ENCODE measurements around the gene TPBGL. TPM values are rescaled to one million over a fixed set of nuclear protein-coding genes. Genes with fewer than 3 reads are reported as not detected.

The TPBGL gene
- total and polyA plus RNA-seq, 10 donors = 0.10 to 0.59 (median 0.16) TPM; not detected in 3

GRCh38 chr11:75254326-75254725 lies 13.8 kb downstream of the TPBGL start:
- no peaks in the 10 kb centered on the region for H3K4me1 ChIP-seq
- no peaks in the 10 kb centered on the region for H3K36me3 ChIP-seq
- H3K27ac ChIP-seq = no peak overlapping the region
- peaks cover 0 to 11% (median 0%) of the 10 kb centered on the region in 7 donors for H3K27me3 ChIP-seq (replicated peaks in 1 of 7)
- peaks cover 0 to 12% (median 7%) of the 10 kb centered on the region in 8 donors for H3K9me3 ChIP-seq
- TF ChIP-seq POLR2AphosphoS5 (IDR thresholded peaks at IDR 0.05) (no peak), POLR2A (IDR thresholded peaks at IDR 0.05) (no peak), CTCF (IDR thresholded peaks at IDR 0.05 in 8 of 11, conservative IDR thresholded peaks at IDR 0.05 in 3 of 11) (no peak)
- DNase-seq = no peak
- intact Hi-C loops (cut with DNase I; ENCODE audit: low total_unique reads) = loop anchor here (5.0 kb wide), 1 partner anchor 232 kb away; no protein-coding TSS in a partner anchor
- no peak overlapping the region for H3K4me3 ChIP-seq

GRCh38 chr11:75260396-75261170 lies 20.0 kb downstream of the TPBGL start:
- peaks cover 19 to 60% (median 47%) of the 10 kb centered on the region in 6 donors for H3K4me1 ChIP-seq
- peak; percentile 61 for DNase-seq
- no peaks in the 10 kb centered on the region for H3K9me3 ChIP-seq
- H3K27me3 ChIP-seq (replicated peaks in 1 of 7) = no peaks in the 10 kb centered on the region
- peaks cover 0 to 11% (median 0%) of the 10 kb centered on the region in 6 donors for H3K36me3 ChIP-seq
- TF ChIP-seq POLR2A (IDR thresholded peaks at IDR 0.05) (no peak), CTCF (IDR thresholded peaks at IDR 0.05 in 8 of 11, conservative IDR thresholded peaks at IDR 0.05 in 3 of 11) (no peak), POLR2AphosphoS5 (IDR thresholded peaks at IDR 0.05) (peak in 1 of 3 donors; percentile 44)
- intact Hi-C loops (cut with DNase I; ENCODE audit: low total_unique reads) = no loop called here
- 48 to 73% (median 66%) methylated on average over 10 of the region's 10 CpGs for WGBS, 5 donors
- H3K4me3 ChIP-seq = peak overlapping the region in 1 of 8 donors; percentile 33
- peak overlapping the region in 3 of 8 donors; percentile 43 to 84 (median 55) for H3K27ac ChIP-seq

GRCh38 chr11:75261902-75262361 lies 21.4 kb downstream of the TPBGL start:
- H3K4me1 ChIP-seq = peaks cover 19 to 73% (median 49%) of the 10 kb centered on the region in 6 donors
- TF ChIP-seq POLR2AphosphoS5 (IDR thresholded peaks at IDR 0.05) (peak; percentile 31 to 49 (median 49)), POLR2A (IDR thresholded peaks at IDR 0.05) (no peak), CTCF (IDR thresholded peaks at IDR 0.05 in 8 of 11, conservative IDR thresholded peaks at IDR 0.05 in 3 of 11) (no peak)
- peak; percentile 59 for DNase-seq
- intact Hi-C loops (cut with DNase I; ENCODE audit: low total_unique reads) = no loop called here
- H3K4me3 ChIP-seq = peak overlapping the region in 1 of 8 donors; percentile 33
- WGBS, 5 donors = 72 to 89% (median 82%) methylated on average over 5 to 6 of the region's 6 CpGs
- H3K27ac ChIP-seq = peak overlapping the region in 3 of 8 donors; percentile 43 to 84 (median 55)
- peaks cover 0 to 24% (median under 1%) of the 10 kb centered on the region in 6 donors for H3K36me3 ChIP-seq
- no peaks in the 10 kb centered on the region for H3K9me3 ChIP-seq
- H3K27me3 ChIP-seq (replicated peaks in 1 of 7) = no peaks in the 10 kb centered on the region

GRCh38 chr11:75262436-75262835 lies 21.9 kb downstream of the TPBGL start:
- no peaks in the 10 kb centered on the region for H3K9me3 ChIP-seq
- DNase-seq = no peak
- intact Hi-C loops (cut with DNase I; ENCODE audit: low total_unique reads) = no loop called here
- WGBS, 5 donors = 75 to 91% (median 84%) methylated on average over 3 to 4 of the region's 4 CpGs
- H3K4me3 ChIP-seq = no peak overlapping the region
- TF ChIP-seq POLR2A (IDR thresholded peaks at IDR 0.05) (no peak), CTCF (IDR thresholded peaks at IDR 0.05 in 8 of 11, conservative IDR thresholded peaks at IDR 0.05 in 3 of 11) (no peak), POLR2AphosphoS5 (IDR thresholded peaks at IDR 0.05) (no peak)
- peak overlapping the region in 2 of 8 donors; percentile 43 to 84 for H3K27ac ChIP-seq
- peaks cover 19 to 78% (median 49%) of the 10 kb centered on the region in 6 donors for H3K4me1 ChIP-seq
- H3K27me3 ChIP-seq (replicated peaks in 1 of 7) = no peaks in the 10 kb centered on the region
- peaks cover 0 to 29% (median 5%) of the 10 kb centered on the region in 6 donors for H3K36me3 ChIP-seq
